ENCODE results near the gene GRK6.
A peak's percentile ranks its signal among the peaks of the same experiment; 100 is the strongest.
"Not testable (repeated sequence)": the region's sequence is repeated elsewhere in the genome, so short reads cannot be mapped to it uniquely, and the experiment has no call there.

Gene GRK6

GRCh38 chr5:177482359-177482795, 55.9 kb downstream of the GRK6 start:
- DNase-seq: no peak

GRCh38 chr5:177483042-177483441, 56.6 kb downstream of the GRK6 start:
- DNase-seq: no peak

GRCh38 chr5:177483994-177484901, 57.8 kb downstream of the GRK6 start:
- no peak for DNase-seq

GRCh38 chr5:177484902-177485549, 58.5 kb downstream of the GRK6 start:
- DNase-seq: no peak

GRCh38 chr5:177485753-177486152, 59.3 kb downstream of the GRK6 start:
- DNase-seq: not testable (repeated sequence)

- DNase-seq: no peak
These were observed 59.8 kb downstream of the GRK6 start for GRCh38 chr5:177486256-177486655.

GRCh38 chr5:177487144-177487543, 60.7 kb downstream of the GRK6 start:
- DNase-seq: no peak

- no peak for DNase-seq
These were observed 61.5 kb downstream of the GRK6 start for GRCh38 chr5:177487975-177488374.

- no peak for DNase-seq
These were observed 62.7 kb downstream of the GRK6 start for GRCh38 chr5:177489119-177489716.

- peak in 8 of 56 donors; percentile 9 to 28 (median 18) for DNase-seq
These were observed 64.0 kb downstream of the GRK6 start for GRCh38 chr5:177490311-177490991.

- DNase-seq: no peak
These were observed 64.5 kb downstream of the GRK6 start for GRCh38 chr5:177490992-177491391.

- DNase-seq: no peak
These were observed 65.0 kb downstream of the GRK6 start for GRCh38 chr5:177491429-177491945.

GRCh38 chr5:177491983-177492746, 65.7 kb downstream of the GRK6 start:
- DNase-seq: no peak
